HUES64 (cell line): ENCODE results near the gene HSD11B1.

Experiments used
- H3K27ac ChIP-seq: 2 replicates; pipeline ENCODE4 v1.7.0; 2013; ENCODE audit warnings: low read depth, low read length, inconsistent platforms
- H3K27me3 ChIP-seq: 2 replicates; pipeline ENCODE4 v1.6.1; 2013; ENCODE audit warnings: mild to moderate bottlenecking, low read length; ENCODE audit not compliant: insufficient read depth
- H3K36me3 ChIP-seq: 2 replicates; pipeline ENCODE4 v1.6.1; 2013; ENCODE audit warnings: mild to moderate bottlenecking, low read length; ENCODE audit not compliant: insufficient read depth
- H3K4me1 ChIP-seq: 2 replicates; pipeline ENCODE4 v1.6.1; 2013; ENCODE audit warnings: mild to moderate bottlenecking, low read length, moderate library complexity; ENCODE audit not compliant: insufficient read depth
- H3K4me3 ChIP-seq: 2 replicates; pipeline ENCODE4 v1.5.1; 2013; ENCODE audit warnings: mild to moderate bottlenecking, low read length, moderate library complexity
- H3K9ac ChIP-seq: 2 replicates; pipeline ENCODE4 v1.6.1; 2013; ENCODE audit warnings: mild to moderate bottlenecking, low read depth, low read length
- H3K9me3 ChIP-seq: 2 replicates; pipeline ENCODE4 v1.6.1; 2013; ENCODE audit warnings: low read depth, low read length; ENCODE audit not compliant: insufficient read depth
- WGBS: fragments of 150-250, 120-280 bp; methylation state at CpG from one replicate; pipeline ENCODE4 v1.1.7; 2013; ENCODE audit warnings: missing lambda C conversion rate; 5-methylcytosine and 5-hydroxymethylcytosine counted together

Gene HSD11B1

GRCh38 chr1:209727785-209728184 lies 23.1 kb downstream of the HSD11B1 start:
- no peaks in the 10 kb centered on the region; the same call in 1 of the 2 replicates for H3K27me3 ChIP-seq
- H3K36me3 ChIP-seq, result no peaks in the 10 kb centered on the region
- H3K27ac ChIP-seq, result no peak overlapping the region
- H3K4me3 ChIP-seq, result no peak overlapping the region
- H3K4me1 ChIP-seq, result no peaks in the 10 kb centered on the region
- WGBS, result 93% methylated on average over 3 of the region's 3 CpGs
- no peak overlapping the region for H3K9ac ChIP-seq
- no peaks in the 10 kb centered on the region for H3K9me3 ChIP-seq

GRCh38 chr1:209728466-209728865 lies 23.8 kb downstream of the HSD11B1 start:
- no peaks in the 10 kb centered on the region; the same call in 1 of the 2 replicates for H3K27me3 ChIP-seq
- H3K9me3 ChIP-seq, result no peaks in the 10 kb centered on the region
- WGBS, result 93% methylated on average over 1 of the region's 1 CpG
- H3K9ac ChIP-seq, result no peak overlapping the region
- H3K4me3 ChIP-seq, result no peak overlapping the region
- no peaks in the 10 kb centered on the region for H3K4me1 ChIP-seq
- no peak overlapping the region for H3K27ac ChIP-seq
- H3K36me3 ChIP-seq, result no peaks in the 10 kb centered on the region

GRCh38 chr1:209729436-209729835 lies 24.8 kb downstream of the HSD11B1 start:
- Histone ChIP-seq H3K4me3 (no peak overlapping the region), H3K9ac (no peak overlapping the region), H3K27ac (no peak overlapping the region), H3K4me1 (no peaks in the 10 kb centered on the region), H3K27me3 (no peaks in the 10 kb centered on the region; the same call in 1 of the 2 replicates), H3K9me3 (no peaks in the 10 kb centered on the region), H3K36me3 (no peaks in the 10 kb centered on the region)
- 57% methylated on average over 1 of the region's 1 CpG for WGBS

- H3K27me3 ChIP-seq, result peaks cover 4% of the 10 kb centered on the region; the same call in 1 of the 2 replicates
- no peaks in the 10 kb centered on the region for H3K9me3 ChIP-seq
- H3K36me3 ChIP-seq, result no peaks in the 10 kb centered on the region
- H3K4me1 ChIP-seq, result no peaks in the 10 kb centered on the region
- H3K27ac ChIP-seq, result no peak overlapping the region
- no peak overlapping the region for H3K4me3 ChIP-seq
- H3K9ac ChIP-seq, result no peak overlapping the region
- WGBS, result 89% methylated on average over 1 of the region's 1 CpG
These were observed 28.1 kb downstream of the HSD11B1 start for GRCh38 chr1:209732725-209733124.

GRCh38 chr1:209733409-209734192 lies 29.0 kb downstream of the HSD11B1 start:
- WGBS, result 93% methylated on average over 2 of the region's 3 CpGs

GRCh38 chr1:209736490-209737117 lies 32.0 kb downstream of the HSD11B1 start:
- Histone ChIP-seq H3K27ac (no peak overlapping the region), H3K4me1 (no peaks in the 10 kb centered on the region)
- 81% methylated on average over 3 of the region's 3 CpGs for WGBS

More at GRCh38 chr1:209733409-209734192, 29.0 kb downstream of the HSD11B1 start:
- no peak overlapping the region for H3K4me3 ChIP-seq
- no peaks in the 10 kb centered on the region for H3K36me3 ChIP-seq
- H3K27me3 ChIP-seq, result peaks cover 4% of the 10 kb centered on the region; the same call in 1 of the 2 replicates
- H3K27ac ChIP-seq, result no peak overlapping the region
- no peaks in the 10 kb centered on the region for H3K4me1 ChIP-seq
- H3K9ac ChIP-seq, result no peak overlapping the region
- H3K9me3 ChIP-seq, result no peaks in the 10 kb centered on the region

GRCh38 chr1:209737118-209737505 lies 32.5 kb downstream of the HSD11B1 start:
- Histone ChIP-seq H3K36me3 (no peaks in the 10 kb centered on the region), H3K9me3 (no peaks in the 10 kb centered on the region), H3K27me3 (peaks cover 4% of the 10 kb centered on the region; the same call in 1 of the 2 replicates), H3K27ac (no peak overlapping the region), H3K4me1 (no peaks in the 10 kb centered on the region), H3K4me3 (no peak overlapping the region), H3K9ac (no peak overlapping the region)
- WGBS, result 91% methylated on average over 5 of the region's 5 CpGs

More at GRCh38 chr1:209736490-209737117, 32.0 kb downstream of the HSD11B1 start:
- H3K4me3 ChIP-seq, result no peak overlapping the region
- H3K9ac ChIP-seq, result no peak overlapping the region
- H3K36me3 ChIP-seq, result no peaks in the 10 kb centered on the region
- peaks cover 4% of the 10 kb centered on the region; the same call in 1 of the 2 replicates for H3K27me3 ChIP-seq
- H3K9me3 ChIP-seq, result no peaks in the 10 kb centered on the region

- no peak overlapping the region for H3K4me3 ChIP-seq
- 67% methylated on average over 1 of the region's 1 CpG for WGBS
These were observed 33.6 kb downstream of the HSD11B1 start for GRCh38 chr1:209738270-209738669.

GRCh38 chr1:209741193-209741592 lies 36.5 kb downstream of the HSD11B1 start:
- no peaks in the 10 kb centered on the region for H3K36me3 ChIP-seq
- H3K9me3 ChIP-seq, result no peaks in the 10 kb centered on the region
- peaks cover 5% of the 10 kb centered on the region for H3K27me3 ChIP-seq
- WGBS, result 90% methylated on average over 3 of the region's 3 CpGs
- no peak overlapping the region for H3K9ac ChIP-seq
- no peak overlapping the region for H3K4me3 ChIP-seq
- no peak overlapping the region for H3K27ac ChIP-seq
- H3K4me1 ChIP-seq, result no peaks in the 10 kb centered on the region

More at GRCh38 chr1:209738270-209738669, 33.6 kb downstream of the HSD11B1 start:
- H3K4me1 ChIP-seq, result no peaks in the 10 kb centered on the region
- peaks cover 4% of the 10 kb centered on the region; the same call in 1 of the 2 replicates for H3K27me3 ChIP-seq
- no peaks in the 10 kb centered on the region for H3K36me3 ChIP-seq
- no peaks in the 10 kb centered on the region for H3K9me3 ChIP-seq
- H3K9ac ChIP-seq, result no peak overlapping the region
- no peak overlapping the region for H3K27ac ChIP-seq

GRCh38 chr1:209741889-209742288 lies 37.2 kb downstream of the HSD11B1 start:
- no peaks in the 10 kb centered on the region for H3K9me3 ChIP-seq
- WGBS, result 92% methylated on average over 2 of the region's 2 CpGs
- H3K9ac ChIP-seq, result no peak overlapping the region
- peaks cover 8% of the 10 kb centered on the region; the same call in 1 of the 2 replicates for H3K27me3 ChIP-seq
- H3K36me3 ChIP-seq, result no peaks in the 10 kb centered on the region
- no peak overlapping the region for H3K27ac ChIP-seq
- no peak overlapping the region for H3K4me3 ChIP-seq
- H3K4me1 ChIP-seq, result no peaks in the 10 kb centered on the region

- no peaks in the 10 kb centered on the region for H3K9me3 ChIP-seq
These were observed 37.9 kb downstream of the HSD11B1 start for GRCh38 chr1:209742409-209743144.

More at GRCh38 chr1:209742409-209743144, 37.9 kb downstream of the HSD11B1 start:
- H3K4me3 ChIP-seq, result no peak overlapping the region
- H3K4me1 ChIP-seq, result no peaks in the 10 kb centered on the region
- 86% methylated on average over 8 of the region's 8 CpGs for WGBS
- H3K27me3 ChIP-seq, result peaks cover 5% of the 10 kb centered on the region; the same call in 1 of the 2 replicates
- no peaks in the 10 kb centered on the region for H3K36me3 ChIP-seq
- H3K27ac ChIP-seq, result no peak overlapping the region
- H3K9ac ChIP-seq, result no peak overlapping the region
